NCI-H69 (cell line): Measurements from ENCODE around the gene ERLIN1.

ENCODE experiments used
- DNase-seq: peaks from one replicate; lab custom pipeline; 2025; lab: John Stamatoyannopoulos, UW

ERLIN1 gene

DNA sequence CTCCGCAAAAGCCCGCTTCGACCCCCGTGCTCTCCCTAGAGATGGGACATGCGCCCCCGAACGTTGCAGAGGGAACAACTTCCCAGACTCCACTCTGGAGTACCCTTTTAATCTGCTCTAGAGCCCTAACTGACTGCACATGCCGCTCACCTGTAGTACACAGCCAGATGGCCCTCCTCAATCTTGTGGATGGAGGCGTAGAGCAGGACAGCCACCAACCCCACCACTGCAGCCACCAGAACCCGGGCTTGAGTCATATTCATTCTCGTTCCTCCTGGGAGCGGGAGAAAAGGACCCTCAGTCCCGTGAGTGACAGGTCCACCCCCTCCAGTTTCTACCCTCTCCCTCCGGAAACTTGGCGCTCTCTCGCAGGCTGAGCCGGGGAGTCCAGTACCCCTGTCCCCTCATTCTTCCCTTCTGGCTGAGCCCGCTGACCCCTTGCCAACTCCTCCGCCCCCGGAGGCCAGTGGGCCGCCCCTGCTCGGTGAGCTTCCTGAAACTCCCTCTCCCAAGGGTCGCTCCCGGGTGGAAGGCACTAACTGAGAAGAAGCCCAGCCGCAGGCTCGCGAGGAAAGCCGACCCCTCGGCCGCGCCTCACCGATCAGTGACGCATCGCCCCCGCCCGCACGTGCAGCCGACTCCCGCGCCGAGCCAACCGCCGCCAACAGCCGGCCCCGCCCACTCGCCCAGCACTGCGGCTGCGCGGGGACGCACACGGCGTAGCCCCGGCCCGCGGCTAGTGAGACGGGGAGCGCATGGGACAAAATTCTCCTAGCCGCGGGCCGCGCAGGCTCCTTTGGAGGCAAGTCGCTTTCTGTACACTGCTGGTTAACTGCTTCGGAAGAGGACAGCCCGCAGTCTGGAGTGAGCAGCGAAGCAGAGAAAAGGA lies at the start of gene ERLIN1:
TSS of gene ERLIN1 (minus strand) at position 666 of the 889 bp plus-strand sequence. CDS start at position 263, 403 bp downstream.
- DNase-seq, result peak; percentile 93

DNA sequence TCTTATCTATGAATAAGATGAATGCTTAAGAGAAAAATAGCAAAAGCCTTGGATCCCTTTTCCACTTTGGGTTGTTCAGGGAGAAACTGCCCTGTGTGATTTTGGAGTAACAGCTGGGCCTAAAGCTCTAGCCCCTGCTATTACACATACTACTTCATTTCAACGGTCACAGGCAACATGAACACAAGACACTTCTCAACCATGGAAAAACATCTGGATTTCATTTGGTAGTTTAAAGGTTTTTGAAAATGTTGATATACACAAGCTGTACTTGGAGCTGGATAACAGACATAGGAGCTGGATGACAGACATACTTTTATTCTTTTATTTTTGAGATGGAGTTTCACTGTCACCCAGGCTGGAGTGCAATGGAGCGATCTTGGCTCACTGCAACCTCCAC lies 46.3 kb upstream of the ERLIN1 start:
- no peak for DNase-seq

DNA sequence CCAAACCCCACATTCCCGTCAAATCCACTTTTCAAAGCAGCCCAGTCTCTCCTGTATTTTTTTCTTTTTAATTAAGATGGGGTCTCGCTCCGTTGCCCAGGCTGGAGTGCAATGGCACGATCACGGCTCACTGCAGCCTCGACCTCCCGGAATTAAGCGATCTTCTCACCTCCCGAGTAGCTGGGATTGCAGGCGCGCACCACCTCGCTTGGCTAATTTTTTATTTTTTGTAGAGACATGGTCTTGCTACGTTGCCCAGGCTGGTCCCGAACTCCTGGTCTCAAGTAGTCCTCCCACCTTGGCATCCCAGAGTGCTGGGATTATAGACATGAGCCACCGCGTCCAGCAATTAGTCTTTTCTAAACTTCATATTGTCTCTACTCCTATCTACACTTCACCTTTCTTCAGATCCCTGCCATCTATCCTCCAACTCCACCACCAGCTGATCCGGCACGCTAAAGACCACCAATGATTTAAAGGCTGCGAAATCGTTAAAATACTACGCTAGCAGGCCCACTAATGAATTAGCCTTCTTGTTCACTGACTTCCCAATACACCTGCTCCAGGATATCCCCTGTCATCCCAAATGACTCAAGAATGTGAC lies 44.1 kb upstream of the ERLIN1 start:
- DNase-seq, result no peak

DNA sequence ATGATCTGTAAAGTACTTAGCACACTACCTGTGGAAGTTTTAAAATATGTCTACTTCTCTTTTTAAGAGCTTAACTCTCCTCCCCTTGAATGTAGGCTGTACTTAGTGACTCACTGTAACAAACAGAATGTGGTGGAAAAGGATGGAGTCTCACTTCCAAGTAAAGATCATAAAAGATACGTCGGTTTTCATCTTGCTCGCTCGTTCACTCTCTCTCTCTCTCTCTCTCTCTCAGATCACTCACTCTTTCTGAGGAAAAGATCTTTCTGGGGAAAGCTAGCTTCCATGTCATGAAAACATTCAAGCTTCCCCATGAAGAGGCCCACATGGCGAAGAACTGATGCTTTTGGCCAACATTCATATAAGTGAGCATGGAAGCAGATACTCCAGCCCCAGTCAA lies 38.0 kb upstream of the ERLIN1 start:
- no peak for DNase-seq

DNA sequence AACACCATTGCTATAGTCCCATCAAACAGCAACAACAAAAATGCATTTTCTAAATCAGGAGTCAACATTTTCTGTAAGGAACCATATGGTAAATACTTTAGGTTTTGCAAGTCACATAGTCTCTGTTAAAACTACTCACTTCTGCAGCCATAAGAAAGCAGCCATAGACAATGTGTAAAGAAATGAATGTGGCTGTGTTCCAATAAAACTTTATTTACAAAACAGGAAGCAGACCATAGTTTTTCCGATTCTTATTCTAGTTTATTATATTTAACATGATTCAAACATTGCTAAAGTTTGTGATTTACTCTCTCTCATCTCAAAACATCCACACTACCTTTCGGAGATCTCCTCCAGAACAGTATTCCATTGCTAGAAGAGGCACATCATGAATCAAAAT lies 36.7 kb upstream of the ERLIN1 start:
- no peak for DNase-seq

DNA sequence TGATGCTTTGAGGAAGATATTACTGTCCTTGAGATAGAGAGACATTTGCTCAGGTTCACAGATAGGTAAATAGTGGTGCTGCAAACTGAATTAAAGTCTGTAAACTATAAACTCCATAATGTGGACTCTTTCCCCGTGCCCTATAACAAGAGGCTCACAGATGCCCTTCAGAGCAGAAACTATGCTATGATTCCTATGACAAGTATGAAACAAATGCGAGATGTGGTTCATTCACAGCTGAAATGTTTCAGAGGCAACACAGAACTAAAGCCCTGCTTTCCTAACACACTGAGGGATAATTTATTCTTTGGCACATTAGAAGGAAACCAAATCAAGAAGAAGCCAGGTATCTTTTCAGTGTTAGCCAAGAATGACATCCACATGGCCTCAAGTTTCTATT lies 30.2 kb upstream of the ERLIN1 start:
- no peak for DNase-seq

DNA sequence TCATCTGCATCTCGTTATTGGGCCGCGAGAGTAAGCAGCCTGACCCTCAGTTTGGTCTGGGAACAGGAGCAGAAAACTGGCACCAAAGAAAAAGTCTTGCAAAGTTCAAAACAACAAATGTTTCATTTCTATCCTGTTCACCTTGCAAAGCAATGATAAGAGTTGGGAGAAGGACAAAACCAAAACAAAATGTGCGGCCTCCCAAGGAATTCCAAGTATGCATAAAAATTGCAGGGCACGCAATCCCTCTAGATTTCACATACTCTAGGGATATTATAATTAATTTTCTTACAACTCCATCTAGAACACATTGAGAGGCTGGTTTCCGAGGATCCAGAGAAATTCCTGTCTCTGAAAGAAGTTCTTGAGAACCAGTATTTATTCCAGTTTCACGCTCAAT lies 23.5 kb upstream of the ERLIN1 start:
- DNase-seq, result no peak

DNA sequence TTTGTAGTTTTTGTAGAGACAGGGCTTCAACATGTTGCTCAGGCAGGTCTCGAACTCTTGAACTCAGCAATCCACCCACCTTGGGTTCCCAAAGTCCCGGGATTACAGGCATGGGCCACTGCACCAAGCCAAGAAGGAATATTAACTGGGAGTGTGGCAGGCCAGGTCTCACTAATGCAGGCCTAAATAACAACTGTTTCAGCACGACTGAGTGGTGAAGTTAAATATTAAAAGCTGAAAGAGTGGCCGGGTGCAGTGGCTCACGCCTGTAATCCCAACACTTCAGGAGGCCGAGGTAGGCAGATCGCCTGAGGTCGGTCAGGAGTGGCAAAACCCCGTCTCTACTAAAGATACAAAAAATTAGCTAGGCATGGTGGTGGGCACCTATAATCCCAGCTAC lies 22.4 kb upstream of the ERLIN1 start:
- DNase-seq, result no peak

DNA sequence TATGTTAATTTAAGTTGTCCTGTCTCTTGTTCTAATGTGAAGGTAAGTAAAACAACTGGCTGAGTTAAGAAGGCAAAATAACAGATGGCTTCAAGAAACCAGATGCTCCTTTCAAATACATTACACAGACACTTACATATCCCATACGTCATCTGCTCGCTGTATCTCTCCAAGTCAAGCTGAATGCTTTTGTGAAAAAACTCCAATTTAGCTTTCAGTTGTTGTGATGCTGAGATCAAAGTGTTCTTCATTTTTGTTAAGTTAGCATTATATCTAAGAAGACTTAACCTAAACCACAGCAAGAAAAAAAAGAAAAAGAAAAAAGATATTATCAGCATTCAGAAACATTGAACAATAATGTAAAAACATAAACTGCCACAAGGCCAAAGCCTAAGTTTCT lies 18.5 kb upstream of the ERLIN1 start:
- DNase-seq, result no peak

DNA sequence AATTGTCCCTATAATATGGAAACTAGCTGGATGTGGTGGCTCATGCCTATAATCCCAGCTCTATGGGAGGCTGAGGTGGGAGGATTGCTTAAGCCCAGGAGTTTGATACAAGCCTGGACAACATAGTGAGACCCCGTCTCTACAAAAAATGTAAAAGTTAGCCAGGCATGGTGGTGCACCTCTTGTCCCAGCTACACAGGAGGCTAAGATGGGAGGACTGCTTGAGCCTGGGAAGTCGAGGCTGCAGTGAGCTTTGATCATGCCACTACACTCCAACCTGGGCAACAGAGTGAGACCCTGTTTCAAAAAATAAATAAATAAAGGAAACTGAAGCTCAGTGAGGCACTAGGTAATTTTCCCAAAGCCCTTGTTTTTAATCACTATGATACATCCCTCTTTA lies 15.7 kb upstream of the ERLIN1 start:
- DNase-seq, result no peak

DNA sequence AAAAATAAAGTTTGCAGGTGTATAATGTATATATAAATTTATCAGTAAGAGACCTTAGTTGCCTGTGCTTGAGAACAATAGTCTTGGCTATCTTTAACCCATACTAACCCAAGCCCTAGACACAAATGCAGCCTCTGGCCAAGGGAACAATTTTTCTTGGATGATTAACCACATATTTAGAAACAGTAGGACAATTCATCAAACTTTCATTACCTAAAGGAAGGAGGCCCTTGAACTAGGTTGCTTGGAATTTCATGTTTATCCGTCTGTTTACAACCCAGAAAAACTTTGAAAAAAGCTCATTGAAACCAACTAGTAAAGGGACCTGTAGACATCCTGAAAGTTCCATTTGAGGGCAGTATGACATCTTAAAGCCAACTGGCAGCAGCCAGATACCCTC lies 8.9 kb upstream of the ERLIN1 start:
- DNase-seq, result no peak

DNA sequence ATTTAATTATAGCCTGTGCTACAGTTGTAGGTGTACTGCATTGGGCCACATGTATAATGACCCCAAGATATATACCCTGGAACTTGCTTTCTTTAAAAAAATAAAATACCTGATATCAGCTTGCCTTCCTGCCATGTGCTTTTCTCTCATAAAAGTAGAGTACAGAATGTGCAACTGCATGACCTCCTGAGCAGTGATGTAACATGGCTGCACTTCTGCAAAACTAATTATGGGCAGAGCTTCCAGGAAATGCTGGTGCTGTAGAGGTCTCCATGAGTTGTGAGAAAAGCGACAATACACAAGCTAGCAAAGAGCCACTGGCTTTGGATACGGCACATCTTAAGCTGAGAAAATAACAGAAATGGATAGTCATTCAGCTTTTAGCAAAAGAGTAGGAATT lies 6.5 kb upstream of the ERLIN1 start:
- DNase-seq, result no peak

DNA sequence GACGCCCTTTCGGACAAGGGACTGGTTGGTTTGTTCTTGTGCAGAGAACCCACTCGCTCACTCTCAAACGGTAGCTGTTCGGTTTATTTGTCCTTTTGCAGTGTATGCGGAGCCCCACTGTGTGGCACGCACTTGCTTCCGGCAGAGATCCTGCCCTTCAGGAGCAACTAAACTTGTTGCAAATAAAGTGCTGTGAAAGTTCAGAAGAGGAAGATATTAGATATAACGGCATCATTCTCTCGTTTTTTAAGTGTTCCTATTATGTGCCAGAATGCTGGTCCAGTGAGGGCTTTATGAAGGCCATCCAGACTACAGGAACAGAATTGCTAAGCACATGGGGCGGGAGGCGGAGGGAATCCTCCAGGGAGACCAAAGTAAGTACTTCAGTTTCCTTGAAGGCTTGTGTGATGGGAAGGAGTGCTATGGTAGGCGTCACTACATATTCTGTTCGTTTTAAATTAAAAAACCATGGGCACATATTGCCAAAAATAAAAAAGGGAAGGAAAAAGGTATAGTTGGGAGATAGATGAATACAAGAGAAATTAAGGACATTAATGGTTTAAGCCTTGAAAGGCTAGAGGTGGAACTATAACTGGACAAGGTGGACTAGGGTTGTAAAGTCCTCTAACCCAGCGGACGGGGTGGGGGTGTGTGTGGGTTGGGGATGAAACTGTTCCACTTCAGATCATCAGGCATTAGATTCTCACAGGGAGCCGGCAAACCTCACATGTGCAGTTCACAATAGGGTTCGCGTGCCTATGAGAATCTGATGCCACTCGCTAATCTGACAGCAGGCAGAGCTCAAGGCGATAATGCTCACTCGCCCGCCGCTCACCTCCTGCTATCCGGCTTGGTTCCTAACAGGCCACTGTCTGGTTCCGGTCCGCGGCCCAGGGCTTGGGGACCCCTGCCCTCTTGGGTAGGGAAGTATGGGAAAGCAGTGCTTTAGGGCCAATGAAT lies 704 bp upstream of the ERLIN1 start:
- peak; percentile 70 for DNase-seq

DNA sequence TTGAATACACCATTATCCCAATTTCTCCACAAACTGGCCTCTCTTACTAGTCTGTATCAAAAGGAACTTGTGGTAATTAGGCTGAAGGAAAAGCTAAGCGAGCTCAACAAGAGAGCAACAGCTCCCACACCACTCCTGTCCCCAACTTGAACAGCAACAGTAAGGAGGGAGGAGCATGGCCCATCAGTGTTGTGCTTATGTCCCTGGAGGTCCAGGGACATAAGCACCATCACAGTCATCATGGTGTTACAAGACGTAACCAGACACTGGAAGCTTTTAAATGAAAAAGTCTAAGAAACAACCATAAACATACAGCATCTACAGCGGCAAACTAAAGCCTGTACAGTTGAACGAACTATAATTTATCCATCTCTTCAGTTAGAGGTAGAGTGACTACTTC lies 989 bp downstream of the ERLIN1 start:
- peak; percentile 45 for DNase-seq

DNA sequence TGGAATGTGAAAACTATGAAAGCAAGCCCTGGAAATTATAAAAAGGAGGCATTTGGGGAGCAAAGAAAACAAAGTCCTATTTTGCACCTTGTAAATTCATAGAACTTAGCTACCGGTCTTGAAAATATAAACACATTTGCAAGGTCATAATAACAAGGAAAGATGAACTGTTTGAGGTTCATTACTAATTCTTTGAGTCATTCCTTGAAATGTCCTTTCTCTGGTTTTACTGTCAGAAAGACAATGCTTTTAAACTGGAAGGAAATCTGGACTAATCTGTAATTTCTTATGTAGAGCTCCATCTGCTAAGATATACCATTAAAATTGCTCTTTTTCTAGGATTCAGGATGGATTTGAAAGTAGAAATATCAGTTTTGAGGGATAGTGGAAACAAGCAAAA lies 1.4 kb downstream of the ERLIN1 start:
- no peak for DNase-seq

DNA sequence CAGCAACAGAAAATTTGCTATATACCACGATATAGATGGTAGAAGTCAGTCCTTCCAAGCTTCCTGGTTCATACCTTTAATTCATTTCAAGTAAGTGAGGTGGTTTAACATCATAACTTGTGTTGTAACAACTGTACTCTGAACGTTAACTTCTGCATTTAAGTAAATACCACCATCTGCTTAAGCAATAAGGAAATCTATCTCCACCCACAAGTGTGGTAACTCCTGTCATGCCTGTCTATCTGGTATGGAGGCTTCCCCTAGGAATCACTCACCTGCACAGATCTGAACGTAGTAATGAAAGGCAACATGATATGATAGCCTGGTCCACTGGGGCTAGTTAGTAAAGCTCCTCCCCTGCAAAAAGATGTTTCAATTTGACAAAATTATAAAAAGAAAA lies 2.3 kb downstream of the ERLIN1 start:
- DNase-seq, result peak; percentile 61

DNA sequence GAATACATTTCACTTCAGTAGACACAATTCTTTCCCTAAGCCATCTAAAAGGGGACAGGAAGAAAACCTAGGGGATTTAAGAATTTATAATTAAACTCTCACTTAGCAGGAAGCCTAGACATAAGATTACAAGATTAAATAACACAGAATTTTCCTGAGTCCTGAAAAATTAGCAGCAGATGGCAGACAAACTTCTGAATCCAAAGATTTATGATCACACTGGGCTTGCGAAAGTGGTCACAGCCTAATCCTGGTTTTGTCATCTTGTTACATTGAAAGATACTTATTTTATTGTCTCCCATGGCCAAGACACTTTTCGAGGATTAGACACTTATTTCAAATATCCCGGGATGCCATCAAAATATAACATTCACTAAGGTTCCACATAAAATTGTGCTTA lies 2.9 kb downstream of the ERLIN1 start:
- DNase-seq, result peak; percentile 0

DNA sequence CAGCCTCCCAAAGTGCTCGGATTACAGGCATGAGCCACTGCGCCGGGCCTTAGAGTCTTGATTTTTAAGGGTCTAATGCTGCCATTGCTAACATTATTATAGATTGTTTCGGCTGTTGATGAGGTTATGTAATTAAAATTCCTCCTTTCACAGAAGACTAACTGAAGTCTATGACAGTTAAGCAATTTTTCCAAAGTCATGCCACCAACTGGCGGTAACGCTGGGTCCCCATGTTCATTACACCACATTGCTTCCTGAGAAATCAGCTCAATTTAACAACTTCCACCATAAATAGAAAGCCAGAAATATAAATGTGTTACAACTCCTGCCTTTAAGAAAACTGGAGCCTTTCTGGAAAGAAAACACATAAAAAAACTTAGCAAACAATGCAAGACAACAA lies 3.5 kb downstream of the ERLIN1 start:
- no peak for DNase-seq

DNA sequence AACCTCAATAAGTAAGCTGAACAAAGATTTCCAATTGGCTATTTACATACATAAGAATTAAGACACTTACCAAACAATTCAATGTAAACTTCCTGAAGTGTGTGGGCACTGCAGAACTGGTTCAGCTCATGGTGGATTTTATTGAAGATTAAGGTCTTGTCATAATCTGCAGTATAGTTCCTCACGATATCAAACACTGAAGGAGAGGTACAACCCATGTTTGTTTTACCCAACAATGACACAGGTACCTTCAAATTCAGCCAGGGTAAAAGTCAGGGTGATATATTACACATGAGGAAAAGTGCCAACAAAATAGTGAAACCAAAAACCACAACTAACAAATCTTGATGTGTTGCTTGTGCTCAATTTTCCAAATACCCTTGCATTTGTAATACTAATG lies 10.0 kb downstream of the ERLIN1 start:
- DNase-seq, result no peak

DNA sequence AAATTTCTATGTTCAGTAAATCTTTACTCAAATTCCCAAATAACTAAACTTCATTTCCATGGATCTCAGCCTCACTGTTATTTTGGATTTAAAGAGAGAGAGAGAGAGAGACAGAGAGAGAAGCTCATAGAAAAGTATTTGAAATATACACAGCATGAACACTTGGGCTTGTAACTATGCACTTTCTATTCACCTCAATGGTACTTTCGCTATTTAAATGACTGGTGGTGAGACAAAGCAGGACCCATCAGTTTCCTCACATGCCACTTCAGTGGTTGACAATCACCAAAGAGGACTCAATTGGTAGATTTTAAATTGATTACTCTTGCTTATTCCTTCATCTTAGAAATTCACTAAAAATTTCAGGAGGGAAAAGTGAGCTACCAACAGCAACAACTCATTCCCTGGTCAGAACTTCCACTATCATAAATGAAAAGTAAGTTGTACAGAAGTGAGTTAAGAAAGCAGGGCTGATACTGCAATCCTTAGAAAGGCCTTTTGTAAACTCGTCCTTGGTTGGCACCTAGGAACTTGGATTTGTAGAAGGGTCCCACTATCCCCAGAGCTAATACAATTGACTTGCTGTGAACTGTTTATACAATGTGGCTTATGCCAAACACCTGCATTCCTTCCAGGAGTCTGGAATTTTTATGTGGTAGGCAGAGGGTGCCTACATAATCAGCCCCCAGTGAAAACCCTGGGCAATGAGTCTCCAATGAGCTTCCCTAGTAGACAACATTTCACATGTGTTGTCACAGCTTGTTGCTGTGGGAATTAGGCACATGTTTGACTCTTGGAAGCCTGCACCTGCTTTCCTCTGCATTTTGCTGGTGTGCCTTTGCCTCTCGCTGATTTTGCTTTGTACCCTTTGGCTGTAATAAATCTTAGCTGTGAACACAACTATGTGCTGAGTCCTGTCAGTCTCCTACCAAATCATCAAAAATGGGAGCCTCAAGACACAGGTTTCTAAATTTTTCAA lies 10.8 kb downstream of the ERLIN1 start:
- no peak for DNase-seq

DNA sequence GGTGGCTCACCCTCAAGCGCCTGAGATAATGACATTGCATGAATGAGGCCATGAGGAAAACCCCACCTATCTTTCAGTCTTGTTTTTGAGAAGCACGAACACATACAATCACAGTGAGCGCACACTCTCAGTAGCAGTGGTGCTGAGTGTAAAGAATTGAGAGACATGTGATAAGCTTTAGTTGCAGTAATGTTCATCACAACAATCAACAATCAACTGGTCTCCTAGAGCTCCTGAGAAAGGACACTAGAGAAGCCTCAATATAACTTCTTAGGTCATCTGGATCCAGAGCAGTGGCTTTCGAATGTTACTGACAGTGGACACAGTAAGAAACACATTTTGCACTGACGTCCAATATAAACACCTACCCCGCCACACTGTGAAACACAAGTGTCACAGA lies 12.8 kb downstream of the ERLIN1 start:
- DNase-seq, result no peak
